Right cardiac atrium (tissue), 5 donors: ENCODE data around the gene AMOTL1. TPM values are rescaled to one million over a fixed set of nuclear protein-coding genes. Genes with fewer than 3 reads are reported as not detected.

Experiments
- ATAC-seq, 2 donors: fragments of 200-7000 bp; cut with Tn5 transposase; one replicate each; pipeline versions ENCODE4 v1.8.0 to v1.9.1; 2020; ENCODE audit warnings: moderate library complexity in 2 of 2, mild to moderate bottlenecking in 1 of 2
- DNase-seq, 3 donors: peaks; one replicate each; pipeline ENCODE4 v3.0.0-alpha.2; 2020
- H3K27ac ChIP-seq: one replicate; pipeline ENCODE4 v1.5.1; 2013; ENCODE audit warnings: mild to moderate bottlenecking, low read length, control low read depth, moderate library complexity
- H3K27me3 ChIP-seq: one replicate; pipeline ENCODE4 v1.6.1; 2013; ENCODE audit not compliant: control insufficient read depth, insufficient read depth
- H3K4me1 ChIP-seq: one replicate; pipeline ENCODE4 v1.6.1; 2013; ENCODE audit warnings: low read length; ENCODE audit not compliant: control insufficient read depth, insufficient read depth
- H3K4me3 ChIP-seq: one replicate; pipeline ENCODE4 v1.5.1; 2013; ENCODE audit warnings: low read length, control low read depth
- H3K9me3 ChIP-seq: one replicate; pipeline ENCODE4 v1.6.1; 2013; ENCODE audit warnings: low read length; ENCODE audit not compliant: control insufficient read depth
- WGBS: extraction: QIAGEN DNeasy Blood & Tissue Kit; methylation state at CpG from one replicate; pipeline ENCODE4 v1.1.7; 2013; 5-methylcytosine and 5-hydroxymethylcytosine counted together
- intact Hi-C, 4 donors: fragments of 100-400 bp; cut with DNase I; formaldehyde crosslinking; loops; one replicate each; pipeline versions ENCODE4 v1.11.0 to v1.14.0; 2022 to 2023
- polyA plus RNA-seq: library from polyadenylated mRNA; stranded (reverse); fragments of 200-250 nt; gene quantifications from one replicate; pipeline ENCODE4 v1.2.3, GENCODE V29; 2013
- total RNA-seq, 4 donors: library from RNA; stranded (reverse); fragmentation: NEBNext Ultra II Directional; extraction: Animal tissue kit (Norgen Biotek cat#: 25700); gene quantifications; one replicate each; pipeline ENCODE4 v1.2.1, GENCODE V29; 2021
- donor health status: healthy with polysubstance abuse.
- donor health status: DM: no; HTN: yes; CAD: no.
- donor health status: DM: no; HTN: no; CAD: no.
- donor health status: DM: no; HTN: yes; CAD: no; lungs with severe emphysema.
- donor health status: DM: yes; HTN: yes; CAD: no.

Gene AMOTL1
- total and polyA plus RNA-seq, 5 donors = 15.2 to 84.1 (median 54.5) TPM

DNA sequence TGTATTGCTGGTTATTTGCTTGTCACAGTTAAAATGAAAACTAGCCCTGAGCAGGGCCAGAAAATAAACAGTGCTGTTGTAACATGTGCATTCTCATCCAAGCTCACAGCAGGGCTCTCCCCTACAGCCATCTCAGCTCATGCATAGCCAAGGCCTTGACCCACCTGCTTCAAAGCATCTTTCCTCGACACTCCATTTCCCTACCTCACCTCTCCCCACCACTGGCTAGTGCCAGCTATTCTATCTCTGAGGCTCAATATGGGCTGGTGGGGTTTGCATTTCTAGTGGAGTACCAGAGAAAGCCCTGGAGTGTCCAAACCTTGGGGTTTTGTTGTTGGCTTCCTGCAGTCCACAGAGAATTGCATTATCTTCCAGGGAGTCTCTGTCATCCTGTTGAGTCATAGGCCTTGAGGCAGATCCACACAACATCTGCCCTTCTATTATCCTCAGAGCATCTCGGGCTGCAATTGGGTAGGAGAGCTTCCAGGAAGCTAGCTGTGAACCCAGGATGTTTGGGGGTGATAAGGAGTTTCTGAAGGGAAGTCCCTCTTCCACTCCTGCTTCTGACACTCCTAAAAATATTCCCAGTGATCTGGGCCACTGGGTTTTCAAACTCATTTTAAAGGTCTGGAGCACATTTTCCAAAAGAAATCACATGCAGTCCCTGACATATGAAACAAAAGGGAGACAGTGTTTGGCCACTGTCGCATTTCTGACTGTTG lies 36.1 kb upstream of the AMOTL1 start:
- intact Hi-C loops = no loop called here
- Histone ChIP-seq H3K27me3 (no peaks in the 10 kb centered on the region), H3K9me3 (no peaks in the 10 kb centered on the region), H3K4me1 (peaks cover 2% of the 10 kb centered on the region), H3K4me3 (no peak overlapping the region), H3K27ac (peak overlapping the region; percentile 65)
- WGBS = 48% methylated on average over 3 of the region's 3 CpGs
- ATAC-seq (peak; percentile 63 to 89), DNase-seq (no peak)

DNA sequence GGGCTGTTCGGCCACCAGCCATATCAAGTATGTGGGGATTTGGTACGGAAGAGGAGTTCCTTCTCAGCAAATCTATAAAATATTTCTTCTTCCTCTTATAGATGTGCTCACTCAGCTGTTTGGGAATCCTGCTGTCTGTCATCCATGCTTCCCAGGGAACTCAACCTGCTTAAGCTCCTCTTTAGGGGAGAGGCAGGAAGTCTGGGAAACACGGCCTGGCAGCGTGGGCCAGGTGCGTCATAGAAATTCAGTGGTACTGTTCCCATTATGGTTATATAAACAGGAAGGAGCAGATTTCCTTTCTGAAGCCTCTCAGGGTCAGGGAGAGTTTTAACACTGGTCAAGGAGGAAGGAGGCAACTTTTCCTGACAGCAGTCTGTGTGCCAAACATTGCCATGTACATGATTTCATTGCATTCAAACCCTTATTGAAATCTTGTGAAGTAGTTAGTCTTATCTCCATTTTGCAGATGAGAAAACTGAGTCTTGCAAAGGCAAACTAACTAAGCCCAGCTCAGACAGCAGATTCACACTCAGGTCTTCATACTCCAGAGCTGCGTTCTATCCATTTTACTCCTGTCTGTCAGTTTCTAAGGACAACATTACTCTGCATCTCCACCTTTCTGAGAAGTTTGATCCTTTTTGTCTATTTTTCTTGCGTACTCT lies 35.4 kb upstream of the AMOTL1 start:
- WGBS = 54% methylated on average over 7 of the region's 7 CpGs
- Histone ChIP-seq H3K27me3 (no peaks in the 10 kb centered on the region), H3K4me3 (no peak overlapping the region), H3K4me1 (peaks cover 2% of the 10 kb centered on the region), H3K27ac (peak overlapping the region; percentile 65), H3K9me3 (no peaks in the 10 kb centered on the region)
- ATAC-seq (peak; percentile 78 to 92), DNase-seq (peak; percentile 66 to 84 (median 77))
- intact Hi-C loops = no loop called here

DNA sequence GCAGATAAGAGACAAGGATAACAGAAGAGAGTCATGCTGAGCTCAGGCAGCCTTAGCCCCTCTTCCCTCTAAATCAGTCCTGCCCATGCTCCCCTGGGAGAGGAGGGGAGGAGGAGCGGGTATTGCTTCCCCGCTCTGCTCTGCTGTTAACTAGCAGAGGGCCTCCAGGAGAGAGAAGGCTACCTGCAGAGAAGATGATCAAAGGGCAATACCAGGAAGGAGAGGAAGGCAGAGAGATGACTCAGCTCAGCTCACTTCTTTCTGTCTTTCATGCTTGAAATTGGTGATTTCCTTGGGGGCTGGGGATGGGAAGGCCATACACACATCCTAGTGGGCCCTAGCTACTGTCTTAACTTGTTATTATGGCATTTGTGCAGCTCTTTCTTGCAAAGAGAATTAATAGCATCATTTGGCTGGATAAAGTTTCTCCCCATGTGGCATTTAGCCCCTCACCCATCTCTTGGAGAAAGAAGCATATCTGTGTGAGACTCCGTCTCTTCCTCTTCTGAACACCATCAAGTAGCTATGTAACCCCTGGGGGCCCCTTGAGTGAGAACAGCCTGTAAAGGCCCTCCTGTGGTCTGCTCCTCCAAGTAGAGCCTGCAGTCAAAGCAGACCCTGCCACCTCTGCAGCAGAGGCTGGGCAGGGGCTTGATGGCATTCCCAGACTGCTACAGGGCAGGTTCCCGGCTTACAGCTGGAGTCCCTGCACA lies 33.4 kb upstream of the AMOTL1 start:
- no peaks in the 10 kb centered on the region for H3K9me3 ChIP-seq
- H3K27ac ChIP-seq = no peak overlapping the region
- ATAC-seq (no peak), DNase-seq (no peak)
- WGBS = 89% methylated on average over 4 of the region's 4 CpGs
- intact Hi-C loops = no loop called here
- no peak overlapping the region for H3K4me3 ChIP-seq
- H3K4me1 ChIP-seq = peaks cover 2% of the 10 kb centered on the region
- no peaks in the 10 kb centered on the region for H3K27me3 ChIP-seq

DNA sequence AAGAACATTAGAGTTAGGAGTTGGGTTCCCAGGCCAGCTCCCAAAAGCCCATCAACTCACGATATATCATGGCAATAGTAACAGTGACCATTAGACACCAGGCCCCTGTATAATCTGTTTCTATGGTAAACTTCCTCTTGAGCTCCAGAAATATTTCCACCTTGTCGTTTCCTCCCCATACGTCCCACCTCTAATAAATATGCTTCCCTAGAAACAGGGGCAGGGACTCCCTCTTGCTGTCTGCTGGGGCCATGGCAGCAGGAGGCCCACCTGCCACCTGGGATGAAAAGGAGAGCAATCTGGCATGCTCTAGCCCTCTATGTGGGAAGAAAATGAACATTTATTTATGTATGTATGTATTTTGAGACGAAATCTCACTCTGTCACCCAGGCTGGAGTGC lies 32.2 kb upstream of the AMOTL1 start:
- 68% methylated on average over 4 of the region's 4 CpGs for WGBS
- H3K27me3 ChIP-seq = no peaks in the 10 kb centered on the region
- H3K27ac ChIP-seq = no peak overlapping the region
- peaks cover 2% of the 10 kb centered on the region for H3K4me1 ChIP-seq
- DNase-seq (no peak), ATAC-seq (no peak)
- intact Hi-C loops = no loop called here
- no peaks in the 10 kb centered on the region for H3K9me3 ChIP-seq
- H3K4me3 ChIP-seq = no peak overlapping the region

DNA sequence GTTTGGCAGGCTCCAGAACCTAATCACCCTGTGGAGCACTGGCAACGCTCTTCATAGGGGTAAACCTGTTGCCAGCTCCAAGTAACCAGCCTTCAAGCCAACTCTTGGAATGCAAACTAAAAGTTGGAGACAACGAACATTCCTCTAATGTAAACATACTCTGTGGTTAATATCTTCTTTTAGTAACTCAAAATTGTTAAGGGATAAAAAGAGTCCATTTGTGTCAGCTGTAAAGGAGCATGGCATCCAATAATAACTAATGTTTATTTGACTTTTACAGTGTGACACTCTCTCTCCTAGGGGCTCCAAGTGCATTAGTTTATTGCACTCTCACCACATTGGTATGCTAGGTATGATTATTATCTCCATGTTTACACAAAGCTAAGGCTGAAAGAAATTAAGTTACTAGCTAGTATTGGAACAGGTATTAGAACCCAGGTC lies 31.0 kb upstream of the AMOTL1 start:
- intact Hi-C loops = no loop called here
- no peaks in the 10 kb centered on the region for H3K9me3 ChIP-seq
- no peaks in the 10 kb centered on the region for H3K27me3 ChIP-seq
- no peak overlapping the region for H3K27ac ChIP-seq
- DNase-seq = no peak
- H3K4me3 ChIP-seq = no peak overlapping the region
- no peak for ATAC-seq
- WGBS = 66% methylated on average over 2 of the region's 2 CpGs
- H3K4me1 ChIP-seq = peaks cover 3% of the 10 kb centered on the region

DNA sequence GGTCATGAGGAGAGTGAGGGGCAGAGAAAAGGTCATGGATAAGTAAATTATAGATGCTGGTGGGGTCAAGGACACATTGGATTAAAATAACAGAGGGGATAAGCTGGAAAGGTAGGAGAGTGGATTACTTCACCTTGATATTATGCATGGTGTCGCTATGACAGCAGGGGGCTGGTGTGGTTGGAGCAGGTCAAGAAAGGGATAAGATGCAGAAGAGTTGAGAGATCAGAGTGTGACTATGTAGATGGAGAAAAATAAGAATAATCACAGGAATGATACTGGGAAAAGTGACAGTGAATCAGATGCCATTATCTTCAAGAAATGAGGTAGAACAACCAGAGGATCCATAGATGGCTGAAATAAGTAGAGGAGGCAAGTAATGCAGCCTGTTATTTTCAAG lies 29.4 kb upstream of the AMOTL1 start:
- H3K9me3 ChIP-seq = no peaks in the 10 kb centered on the region
- peaks cover 3% of the 10 kb centered on the region for H3K4me1 ChIP-seq
- no peaks in the 10 kb centered on the region for H3K27me3 ChIP-seq
- ATAC-seq (no peak), DNase-seq (no peak)
- 100% methylated on average over 1 of the region's 1 CpG for WGBS
- H3K27ac ChIP-seq = no peak overlapping the region
- intact Hi-C loops = no loop called here
- no peak overlapping the region for H3K4me3 ChIP-seq

DNA sequence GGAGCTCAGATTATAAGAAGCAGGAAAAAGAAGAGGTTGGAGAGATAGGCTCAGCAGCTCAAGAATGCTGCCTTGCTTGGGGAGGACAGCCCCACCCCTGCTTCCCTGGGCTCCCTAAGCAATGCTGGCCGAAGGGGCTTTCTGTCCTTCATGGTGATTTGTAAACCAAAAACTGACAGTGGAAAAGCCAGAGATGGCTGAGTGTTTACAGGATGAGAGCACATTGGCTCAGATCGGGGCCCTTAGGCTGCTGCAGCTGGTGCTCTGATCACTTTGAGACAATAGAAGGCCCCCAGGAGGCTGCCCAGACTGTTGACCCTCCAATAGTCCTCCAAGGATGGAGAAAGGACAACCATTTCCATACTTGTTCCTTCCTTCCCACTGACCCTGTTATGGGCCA lies 28.8 kb upstream of the AMOTL1 start:
- Histone ChIP-seq H3K4me1 (peaks cover 3% of the 10 kb centered on the region), H3K27me3 (no peaks in the 10 kb centered on the region), H3K4me3 (no peak overlapping the region), H3K27ac (no peak overlapping the region), H3K9me3 (no peaks in the 10 kb centered on the region)
- DNase-seq (no peak), ATAC-seq (no peak)
- WGBS = 75% methylated on average over 2 of the region's 2 CpGs
- intact Hi-C loops = no loop called here

DNA sequence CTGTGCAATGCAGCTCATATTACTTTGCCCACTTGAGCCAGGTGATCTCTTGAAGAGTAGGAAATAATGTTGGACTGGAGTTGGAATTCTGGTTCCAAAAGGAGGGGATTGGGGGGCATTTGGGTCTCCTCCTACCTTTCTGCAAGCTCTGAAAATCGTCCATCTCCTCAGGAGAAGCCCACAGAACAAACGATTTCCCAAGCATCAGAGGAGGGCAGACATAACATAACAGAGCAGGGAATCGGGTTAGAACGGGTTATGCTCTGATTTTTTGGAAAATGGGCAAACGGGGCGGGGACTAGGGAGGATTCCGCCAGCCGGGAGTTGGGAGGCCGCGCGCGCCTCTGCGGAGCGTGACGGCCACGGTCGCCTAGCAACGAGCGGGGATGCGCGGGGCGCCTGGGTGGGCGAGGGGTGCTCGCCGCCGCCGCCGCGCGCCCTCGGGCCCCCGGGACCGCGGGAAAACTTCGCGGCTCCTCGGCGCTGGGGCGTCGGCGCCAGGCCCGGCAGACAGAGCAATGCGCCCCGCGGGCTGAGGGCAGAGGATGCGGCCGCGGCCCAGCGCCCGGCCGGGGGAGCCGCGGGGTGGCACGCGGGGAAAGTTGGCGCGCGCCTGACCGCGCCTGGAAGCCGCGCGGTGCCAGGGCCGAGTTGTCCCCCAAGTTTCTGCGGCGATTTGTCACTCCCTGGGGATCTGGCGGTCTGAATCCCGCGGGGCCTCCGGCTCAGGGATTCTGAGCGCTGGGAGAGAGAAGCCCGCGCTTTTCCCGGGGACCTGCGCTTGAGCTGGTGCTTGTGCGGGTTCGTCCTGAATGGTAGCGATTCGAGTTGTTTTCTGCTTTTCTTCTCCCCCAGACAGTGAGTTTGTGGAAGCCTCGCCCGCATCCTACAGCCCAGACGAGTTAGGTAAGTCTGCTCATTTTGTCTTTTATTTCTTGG lies 27.8 kb upstream of the AMOTL1 start:
- Histone ChIP-seq H3K4me3 (peak overlapping the region; percentile 84), H3K9me3 (no peaks in the 10 kb centered on the region), H3K4me1 (peaks cover 3% of the 10 kb centered on the region), H3K27ac (no peak overlapping the region), H3K27me3 (no peaks in the 10 kb centered on the region)
- WGBS = 1% methylated on average over 82 of the region's 82 CpGs
- intact Hi-C loops = no loop called here
- DNase-seq (peak; percentile 74 to 89 (median 87)), ATAC-seq (peak; percentile 59 to 68)

DNA sequence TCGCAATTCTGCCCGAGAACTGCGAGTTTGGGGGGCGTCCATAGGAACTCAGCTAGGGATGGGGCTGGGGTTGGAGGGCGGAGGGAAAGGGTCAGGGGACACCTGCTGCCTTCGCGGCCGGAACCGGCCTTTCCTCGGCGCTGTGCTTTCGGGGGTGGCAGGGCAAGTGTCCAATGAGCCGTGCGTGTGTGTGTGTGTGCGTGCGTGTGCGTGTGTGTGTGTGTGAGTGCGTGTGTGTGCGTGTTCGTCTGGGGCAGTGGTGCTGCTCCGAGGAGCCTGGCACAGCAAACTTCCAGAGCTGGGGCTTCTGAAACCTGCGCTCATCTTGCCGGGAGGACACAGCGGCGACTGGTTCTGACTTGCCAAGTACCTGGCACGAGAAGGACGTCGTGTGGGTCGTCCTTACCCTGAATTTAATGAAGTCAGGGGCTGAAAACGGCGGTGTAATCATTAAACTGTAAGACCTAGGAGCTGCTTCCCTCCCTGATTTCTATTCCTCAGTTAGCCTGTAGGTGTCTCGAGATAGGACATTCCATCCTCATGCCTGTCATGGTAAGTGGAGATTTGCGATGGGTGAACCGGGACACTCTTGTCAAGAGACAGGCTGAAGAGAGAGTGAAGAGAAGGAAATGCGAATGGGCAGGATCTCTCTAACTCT lies 27.0 kb upstream of the AMOTL1 start:
- Histone ChIP-seq H3K27me3 (no peaks in the 10 kb centered on the region), H3K4me1 (peaks cover 3% of the 10 kb centered on the region), H3K9me3 (no peaks in the 10 kb centered on the region), H3K4me3 (peak overlapping the region; percentile 84), H3K27ac (no peak overlapping the region)
- under 1% methylated on average over 35 of the region's 35 CpGs for WGBS
- intact Hi-C loops = no loop called here
- ATAC-seq (peak; percentile 86 to 90), DNase-seq (peak; percentile 33 to 68 (median 66))

DNA sequence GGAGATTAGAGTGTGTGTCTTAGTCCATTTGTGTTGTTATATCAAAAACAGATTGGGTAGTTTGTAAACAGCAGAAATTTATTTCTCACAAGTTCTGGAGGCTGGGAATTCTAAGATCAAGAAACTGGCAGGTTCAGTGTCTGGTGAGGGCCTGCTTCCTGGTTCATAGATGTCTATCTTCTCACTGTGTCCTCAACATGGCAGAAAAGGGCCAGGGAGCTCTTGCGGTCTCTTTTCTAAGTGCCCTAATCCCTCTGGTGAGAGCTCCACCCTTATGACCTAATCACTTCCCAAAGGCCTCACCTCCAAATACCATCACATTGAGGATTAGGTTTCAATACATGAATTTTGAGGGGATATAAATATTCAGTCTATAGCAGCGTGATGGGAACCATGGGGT lies 25.5 kb upstream of the AMOTL1 start:
- Histone ChIP-seq H3K4me3 (no peak overlapping the region), H3K27ac (no peak overlapping the region), H3K9me3 (no peaks in the 10 kb centered on the region), H3K4me1 (peaks cover 4% of the 10 kb centered on the region), H3K27me3 (no peaks in the 10 kb centered on the region)
- WGBS = 97% methylated on average over 2 of the region's 2 CpGs
- intact Hi-C loops = no loop called here
- no peak for ATAC-seq
- no peak for DNase-seq
